Measurements from ENCODE around the gene FLVCR2. TPM values are rescaled to one million over a fixed set of nuclear protein-coding genes. Genes with fewer than 3 reads are reported as not detected.

FLVCR2 gene
- polyA plus RNA-seq, 1 donor from 2014 or later: not detected

DNA sequence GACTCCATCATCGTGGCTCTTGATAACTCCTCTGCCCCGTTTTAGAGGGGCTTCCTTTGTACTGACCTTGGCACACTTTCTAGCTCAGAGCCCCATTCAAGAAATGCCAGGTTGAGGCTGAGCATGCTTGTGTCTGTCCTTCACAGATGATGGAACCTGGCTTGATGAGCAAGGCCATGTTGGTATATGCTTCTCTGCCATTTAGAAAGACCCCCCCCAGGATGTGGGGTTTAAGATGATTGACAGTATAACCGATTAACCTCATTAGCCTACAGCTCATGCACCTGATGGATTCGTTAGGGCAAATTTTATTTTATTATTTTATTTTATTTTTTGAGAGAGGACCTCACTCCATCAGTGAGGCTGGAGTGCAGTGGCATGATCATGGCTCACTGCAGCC, 35.2 kb upstream of the FLVCR2 start:
- Histone ChIP-seq H3K27ac (ENCODE audit: low read length) (no peak overlapping the region), H3K9me2 (ENCODE audit: insufficient read depth, low read length) (no peaks in the 10 kb centered on the region), H3K9ac (ENCODE audit: low read length) (no peak overlapping the region), H3K27me3 (ENCODE audit: insufficient read depth, low read depth, low read length) (no peaks in the 10 kb centered on the region), H3K9me3 (ENCODE audit: low read length) (no peaks in the 10 kb centered on the region), H3K36me3 (ENCODE audit: insufficient read depth, low read length) (no peaks in the 10 kb centered on the region), H4K20me1 (ENCODE audit: insufficient read depth) (no peaks in the 10 kb centered on the region), H3K4me2 (ENCODE audit: low read length) (no peak overlapping the region), H3K4me3 (ENCODE audit: low read length) (no peak overlapping the region), H2AFZ (ENCODE audit: low read depth, low read length) (no peak overlapping the region), H3K79me2 (replicated peaks; ENCODE audit: insufficient read depth, low read length) (no peaks in the 10 kb centered on the region), H3F3A (ENCODE audit: insufficient read depth, low read length, poor library complexity, severe bottlenecking) (no peaks in the 10 kb centered on the region)
- TF ChIP-seq, protein P1, sequence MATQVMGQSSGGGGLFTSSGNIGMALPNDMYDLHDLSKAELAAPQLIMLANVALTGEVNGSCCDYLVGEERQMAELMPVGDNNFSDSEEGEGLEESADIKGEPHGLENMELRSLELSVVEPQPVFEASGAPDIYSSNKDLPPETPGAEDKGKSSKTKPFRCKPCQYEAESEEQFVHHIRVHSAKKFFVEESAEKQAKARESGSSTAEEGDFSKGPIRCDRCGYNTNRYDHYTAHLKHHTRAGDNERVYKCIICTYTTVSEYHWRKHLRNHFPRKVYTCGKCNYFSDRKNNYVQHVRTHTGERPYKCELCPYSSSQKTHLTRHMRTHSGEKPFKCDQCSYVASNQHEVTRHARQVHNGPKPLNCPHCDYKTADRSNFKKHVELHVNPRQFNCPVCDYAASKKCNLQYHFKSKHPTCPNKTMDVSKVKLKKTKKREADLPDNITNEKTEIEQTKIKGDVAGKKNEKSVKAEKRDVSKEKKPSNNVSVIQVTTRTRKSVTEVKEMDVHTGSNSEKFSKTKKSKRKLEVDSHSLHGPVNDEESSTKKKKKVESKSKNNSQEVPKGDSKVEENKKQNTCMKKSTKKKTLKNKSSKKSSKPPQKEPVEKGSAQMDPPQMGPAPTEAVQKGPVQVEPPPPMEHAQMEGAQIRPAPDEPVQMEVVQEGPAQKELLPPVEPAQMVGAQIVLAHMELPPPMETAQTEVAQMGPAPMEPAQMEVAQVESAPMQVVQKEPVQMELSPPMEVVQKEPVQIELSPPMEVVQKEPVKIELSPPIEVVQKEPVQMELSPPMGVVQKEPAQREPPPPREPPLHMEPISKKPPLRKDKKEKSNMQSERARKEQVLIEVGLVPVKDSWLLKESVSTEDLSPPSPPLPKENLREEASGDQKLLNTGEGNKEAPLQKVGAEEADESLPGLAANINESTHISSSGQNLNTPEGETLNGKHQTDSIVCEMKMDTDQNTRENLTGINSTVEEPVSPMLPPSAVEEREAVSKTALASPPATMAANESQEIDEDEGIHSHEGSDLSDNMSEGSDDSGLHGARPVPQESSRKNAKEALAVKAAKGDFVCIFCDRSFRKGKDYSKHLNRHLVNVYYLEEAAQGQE (IDR thresholded peaks at IDR 0.05; ENCODE audit: borderline replicate concordance): no peak
- TF ChIP-seq RAD21 (conservative IDR thresholded peaks at IDR 0.05): no peak
- TF ChIP-seq, protein P2, sequence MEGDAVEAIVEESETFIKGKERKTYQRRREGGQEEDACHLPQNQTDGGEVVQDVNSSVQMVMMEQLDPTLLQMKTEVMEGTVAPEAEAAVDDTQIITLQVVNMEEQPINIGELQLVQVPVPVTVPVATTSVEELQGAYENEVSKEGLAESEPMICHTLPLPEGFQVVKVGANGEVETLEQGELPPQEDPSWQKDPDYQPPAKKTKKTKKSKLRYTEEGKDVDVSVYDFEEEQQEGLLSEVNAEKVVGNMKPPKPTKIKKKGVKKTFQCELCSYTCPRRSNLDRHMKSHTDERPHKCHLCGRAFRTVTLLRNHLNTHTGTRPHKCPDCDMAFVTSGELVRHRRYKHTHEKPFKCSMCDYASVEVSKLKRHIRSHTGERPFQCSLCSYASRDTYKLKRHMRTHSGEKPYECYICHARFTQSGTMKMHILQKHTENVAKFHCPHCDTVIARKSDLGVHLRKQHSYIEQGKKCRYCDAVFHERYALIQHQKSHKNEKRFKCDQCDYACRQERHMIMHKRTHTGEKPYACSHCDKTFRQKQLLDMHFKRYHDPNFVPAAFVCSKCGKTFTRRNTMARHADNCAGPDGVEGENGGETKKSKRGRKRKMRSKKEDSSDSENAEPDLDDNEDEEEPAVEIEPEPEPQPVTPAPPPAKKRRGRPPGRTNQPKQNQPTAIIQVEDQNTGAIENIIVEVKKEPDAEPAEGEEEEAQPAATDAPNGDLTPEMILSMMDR (IDR thresholded peaks at IDR 0.05; ENCODE audit: poor library complexity, severe bottlenecking): no peak
- no peak for TF ChIP-seq TAF1 (IDR thresholded peaks at IDR 0.05; ENCODE audit: low read depth)
- TF ChIP-seq SMC3 (conservative IDR thresholded peaks at IDR 0.05; ENCODE audit: poor library complexity): no peak
- no peak for TF ChIP-seq POLR2AphosphoS5 (IDR thresholded peaks at IDR 0.05)
- no peak for TF ChIP-seq EZH2 (IDR thresholded peaks at IDR 0.05; ENCODE audit: borderline replicate concordance, insufficient read depth, low read length, poor library complexity, severe bottlenecking)

DNA sequence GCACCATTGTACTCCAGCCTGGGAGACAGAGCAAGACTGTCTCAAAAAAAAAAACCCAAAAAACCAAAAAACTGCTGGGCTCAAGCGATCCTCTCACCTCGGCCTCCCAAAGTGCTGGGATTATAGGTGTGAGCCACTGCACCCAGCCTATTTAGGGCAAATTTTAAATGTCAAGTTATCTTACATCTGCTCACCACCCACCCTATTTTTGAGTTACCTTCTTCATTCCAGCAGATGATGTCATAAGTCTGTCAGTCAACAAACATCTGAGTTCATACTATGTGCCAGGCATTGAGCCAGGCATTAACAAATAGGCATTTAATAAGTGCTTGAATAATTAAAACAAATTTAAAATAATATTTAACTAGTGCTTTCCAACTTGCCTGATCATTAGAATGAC, 34.6 kb upstream of the FLVCR2 start:
- Histone ChIP-seq H3K4me3 (ENCODE audit: low read length) (no peak overlapping the region), H3K9ac (ENCODE audit: low read length) (no peak overlapping the region), H3K27ac (ENCODE audit: low read length) (no peak overlapping the region), H3F3A (ENCODE audit: insufficient read depth, low read length, poor library complexity, severe bottlenecking) (no peaks in the 10 kb centered on the region), H3K36me3 (ENCODE audit: insufficient read depth, low read length) (no peaks in the 10 kb centered on the region), H3K9me2 (ENCODE audit: insufficient read depth, low read length) (no peaks in the 10 kb centered on the region), H4K20me1 (ENCODE audit: insufficient read depth) (no peaks in the 10 kb centered on the region), H3K79me2 (replicated peaks; ENCODE audit: insufficient read depth, low read length) (no peaks in the 10 kb centered on the region), H3K9me3 (ENCODE audit: low read length) (no peaks in the 10 kb centered on the region), H3K27me3 (ENCODE audit: insufficient read depth, low read depth, low read length) (no peaks in the 10 kb centered on the region), H2AFZ (ENCODE audit: low read depth, low read length) (no peak overlapping the region), H3K4me2 (ENCODE audit: low read length) (no peak overlapping the region)
- TF ChIP-seq POLR2AphosphoS5 (IDR thresholded peaks at IDR 0.05) (no peak), RAD21 (conservative IDR thresholded peaks at IDR 0.05) (no peak), MXI1 (conservative IDR thresholded peaks at IDR 0.05; ENCODE audit: poor library complexity, severe bottlenecking) (no peak), EZH2 (IDR thresholded peaks at IDR 0.05; ENCODE audit: borderline replicate concordance, insufficient read depth, low read length, poor library complexity, severe bottlenecking) (no peak), SMC3 (conservative IDR thresholded peaks at IDR 0.05; ENCODE audit: poor library complexity) (no peak), TAF1 (IDR thresholded peaks at IDR 0.05; ENCODE audit: low read depth) (no peak), EP300 (conservative IDR thresholded peaks at IDR 0.05; ENCODE audit: poor library complexity, severe bottlenecking) (no peak)
- TF ChIP-seq, protein P1 (IDR thresholded peaks at IDR 0.05; ENCODE audit: borderline replicate concordance): no peak

Data from neural cell (in vitro differentiated cells).